GM21576 (cell line): ENCODE data around the gene TOP1.

ENCODE experiments used
- ATAC-seq: cut with Tn5 transposase; IDR thresholded peaks from one replicate; pipeline ENCODE4 v1.9.1; 2021; ENCODE audit warnings: mild to moderate bottlenecking, moderate library complexity; ENCODE audit not compliant: unreplicated experiment

TOP1 gene

GRCh38 chr20:41057999-41058673 lies 29.5 kb downstream of the TOP1 start:
- no peak for ATAC-seq

DNA sequence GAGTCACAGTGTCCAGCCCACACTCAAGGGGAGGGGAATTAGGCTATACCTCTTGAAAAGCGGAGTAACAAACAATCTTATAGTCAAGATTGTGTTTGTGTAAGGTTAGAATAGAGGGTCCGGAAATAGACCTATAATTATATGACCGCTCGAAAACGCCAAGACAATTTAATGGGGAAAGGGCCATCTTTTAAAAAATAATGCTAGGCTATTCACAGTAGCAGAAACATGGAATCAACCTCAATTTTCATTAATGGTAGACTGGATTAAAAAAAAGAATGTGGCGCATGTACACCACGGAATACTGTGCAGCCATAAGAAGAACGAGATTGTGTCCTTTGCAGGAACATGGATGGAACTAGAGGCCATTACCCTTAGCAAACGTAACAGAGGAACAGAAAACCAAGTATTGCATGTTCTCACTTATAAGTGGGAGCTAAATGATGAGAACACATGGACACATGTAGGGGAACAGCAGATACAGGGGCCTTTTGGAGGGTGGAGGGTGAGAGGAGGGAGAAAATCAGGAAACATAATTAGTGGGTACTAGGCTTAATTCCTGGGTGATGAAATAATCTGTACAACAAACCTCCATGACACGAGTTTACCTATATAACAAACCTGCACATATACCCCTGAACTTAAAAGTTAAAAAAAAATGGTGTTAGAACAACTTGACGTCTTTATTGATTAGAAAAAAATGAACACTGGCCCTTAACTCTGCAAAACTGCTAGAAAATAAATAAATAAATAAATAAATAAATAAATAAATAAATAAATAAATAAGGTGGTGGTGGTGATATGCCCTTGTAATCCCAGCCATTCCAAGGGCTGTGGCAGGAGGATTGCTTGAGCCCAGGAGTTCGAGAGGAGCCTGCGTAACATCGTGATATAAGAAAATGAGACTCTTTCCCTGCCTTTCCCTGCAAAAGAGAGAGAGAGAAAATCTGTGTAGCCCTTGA lies 30.3 kb downstream of the TOP1 start:
- no peak for ATAC-seq

DNA sequence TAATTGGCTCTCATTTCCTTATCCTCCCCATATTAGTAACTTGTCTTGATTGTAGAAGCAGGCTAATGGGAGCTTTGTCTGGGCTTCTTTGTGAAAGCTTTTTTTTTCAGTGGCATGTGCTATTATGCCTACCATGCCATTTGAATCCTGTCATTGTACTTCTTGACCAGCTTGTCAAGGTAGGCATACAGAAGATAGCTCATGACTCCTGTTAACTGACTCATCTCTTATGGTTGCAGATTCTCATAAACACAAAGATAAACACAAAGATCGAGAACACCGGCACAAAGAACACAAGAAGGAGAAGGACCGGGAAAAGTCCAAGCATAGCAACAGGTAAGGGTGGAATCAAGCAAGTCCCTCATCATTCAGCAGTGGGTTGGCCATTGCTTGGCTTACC lies 32.5 kb downstream of the TOP1 start:
- no peak for ATAC-seq

- ATAC-seq: no peak
Observed at GRCh38 chr20:41063442-41063841, 34.8 kb downstream of the TOP1 start.

DNA sequence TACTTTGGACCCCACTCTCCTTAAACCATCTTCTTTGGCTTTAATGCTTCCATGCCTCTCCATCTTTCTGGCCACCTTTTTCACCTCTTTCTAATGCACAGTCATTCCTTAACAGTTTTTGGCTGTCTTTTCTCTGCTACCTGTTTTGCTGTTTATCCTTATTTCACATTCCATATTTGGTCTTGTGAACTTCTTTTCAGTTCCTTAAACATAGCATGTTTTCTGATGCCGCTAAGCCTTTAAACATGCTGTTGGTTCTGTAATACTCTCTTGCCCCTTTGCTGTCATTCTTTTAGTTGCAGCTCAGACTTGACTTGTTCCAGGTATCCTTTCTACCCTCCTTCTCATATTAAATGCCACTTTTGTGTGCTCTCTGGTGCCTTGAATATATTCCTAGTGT lies 35.8 kb downstream of the TOP1 start:
- ATAC-seq: peak; percentile 78

DNA sequence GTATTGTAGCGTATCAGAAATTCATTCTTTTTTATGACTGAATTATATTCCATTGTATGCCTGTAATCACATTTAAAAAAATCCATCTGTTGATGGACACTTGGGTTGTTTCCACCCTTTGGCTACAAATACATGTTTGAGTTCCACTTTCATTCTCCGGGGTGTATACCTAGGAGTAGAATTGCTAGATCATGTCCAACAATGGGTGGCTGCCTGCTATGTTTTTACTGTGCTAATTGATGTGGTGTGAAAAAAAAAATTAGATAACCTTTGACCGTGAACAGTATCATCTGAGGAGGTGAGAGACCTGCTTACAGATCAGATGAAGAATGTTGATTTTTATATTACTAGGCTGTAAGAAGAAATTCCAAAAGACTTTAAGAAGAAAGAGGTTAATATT lies 37.1 kb downstream of the TOP1 start:
- ATAC-seq: no peak

DNA sequence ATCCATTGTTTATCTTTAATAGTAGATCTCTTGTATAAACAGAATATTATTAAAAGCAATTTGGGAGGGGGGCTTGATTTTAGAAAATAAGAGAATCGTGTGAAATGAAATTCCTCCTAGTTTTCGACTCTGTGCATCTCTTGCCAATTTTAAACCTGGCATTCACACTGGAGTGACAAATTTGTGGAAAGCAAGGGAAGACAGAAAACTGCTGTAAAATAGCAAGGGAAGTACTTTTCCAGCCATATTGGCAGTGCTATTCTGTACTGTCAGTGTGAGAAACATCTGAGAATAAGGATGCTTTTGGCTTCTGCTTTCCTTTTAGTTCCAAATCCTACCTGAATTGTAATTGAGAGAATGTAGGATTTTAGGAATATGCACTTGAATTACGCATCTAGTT lies 40.2 kb downstream of the TOP1 start:
- ATAC-seq: no peak

- no peak for ATAC-seq
Observed at GRCh38 chr20:41072190-41072863, 43.7 kb downstream of the TOP1 start.

- no peak for ATAC-seq
Observed at GRCh38 chr20:41072915-41073314, 44.3 kb downstream of the TOP1 start.

GRCh38 chr20:41074441-41074840 lies 45.8 kb downstream of the TOP1 start:
- ATAC-seq: no peak

DNA sequence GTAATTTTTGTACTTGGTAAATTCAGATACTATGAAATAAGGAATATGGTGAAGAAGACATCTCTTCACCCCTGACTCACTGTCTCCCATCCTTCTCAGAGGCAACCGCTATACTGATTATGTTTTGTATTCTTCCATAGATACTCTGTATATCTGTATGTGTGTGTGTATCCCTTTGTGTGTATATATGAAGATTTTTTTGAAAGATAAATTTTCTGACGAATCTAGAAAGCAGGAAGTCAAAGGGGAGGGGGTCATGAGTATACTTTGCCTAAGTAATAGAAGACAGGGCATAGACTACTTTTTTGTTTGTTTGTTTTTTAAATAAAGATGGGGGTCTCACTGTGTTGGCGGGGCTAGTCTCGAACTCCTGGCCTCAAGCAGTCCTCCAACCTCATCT lies 48.2 kb downstream of the TOP1 start:
- ATAC-seq: no peak

DNA sequence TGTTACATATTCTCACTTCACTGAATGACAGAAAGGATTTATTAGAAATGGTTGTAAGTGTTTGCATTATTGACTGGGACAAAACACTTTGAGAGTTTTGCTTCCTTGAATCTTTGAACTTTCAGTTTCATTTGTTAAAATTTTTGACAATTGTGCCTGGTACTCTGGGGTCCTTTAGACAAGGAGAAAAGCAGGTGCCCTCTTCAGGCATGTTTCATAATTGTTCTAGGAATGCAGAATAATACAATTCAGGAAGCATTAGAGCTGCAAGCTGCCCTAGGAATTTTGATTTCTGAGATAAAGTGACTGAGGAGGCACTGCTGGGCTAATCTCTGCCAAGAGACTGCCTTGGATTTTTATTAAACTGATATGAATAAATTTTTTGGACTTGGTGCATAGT lies 49.7 kb downstream of the TOP1 start:
- ATAC-seq: no peak

DNA sequence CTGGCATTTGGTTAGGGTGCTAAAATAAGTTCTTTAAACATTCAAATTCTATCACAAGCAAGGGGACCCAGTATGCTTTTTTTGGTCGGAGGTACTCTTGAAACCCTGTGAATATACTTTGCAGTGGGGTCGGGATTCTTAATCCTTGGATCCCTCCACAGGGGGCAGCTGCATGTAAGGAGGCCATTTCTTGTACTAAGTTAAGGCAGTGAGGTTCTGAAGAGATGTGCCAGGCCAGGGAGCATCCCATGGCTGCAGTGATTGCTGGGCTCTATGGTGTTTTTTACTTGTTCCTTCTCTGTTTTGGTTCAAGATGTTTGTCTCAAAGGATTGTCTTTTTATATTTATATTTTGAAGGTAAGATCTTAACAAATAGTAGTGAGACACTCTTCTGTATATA lies 50.4 kb downstream of the TOP1 start:
- no peak for ATAC-seq

GRCh38 chr20:41080866-41081265 lies 52.2 kb downstream of the TOP1 start:
- ATAC-seq: no peak

DNA sequence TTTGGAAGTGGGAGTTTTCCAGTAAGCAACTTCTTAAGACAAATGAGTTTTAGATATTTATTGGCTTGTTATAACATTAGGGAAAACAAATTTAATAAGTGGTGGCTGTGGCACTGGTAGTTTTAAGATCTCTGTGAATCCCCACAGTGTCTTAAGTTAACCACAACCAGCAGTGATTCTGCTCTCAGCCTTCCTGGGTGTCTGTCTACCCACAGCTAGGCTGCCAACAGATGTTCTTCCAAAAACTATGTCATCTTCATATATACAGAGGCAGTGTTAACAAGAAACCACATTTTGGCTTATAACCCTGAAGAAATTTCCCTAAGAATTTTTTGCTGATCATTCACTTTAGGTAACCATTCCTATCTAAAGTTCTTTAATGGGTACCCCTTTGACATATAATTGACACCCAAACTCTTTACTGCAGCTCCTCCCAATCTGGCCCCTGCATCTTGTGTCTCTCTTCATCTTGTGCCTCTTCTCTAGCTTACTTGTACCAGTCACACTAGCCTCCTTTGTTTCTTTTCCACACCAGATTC lies 52.7 kb downstream of the TOP1 start:
- ATAC-seq: no peak

DNA sequence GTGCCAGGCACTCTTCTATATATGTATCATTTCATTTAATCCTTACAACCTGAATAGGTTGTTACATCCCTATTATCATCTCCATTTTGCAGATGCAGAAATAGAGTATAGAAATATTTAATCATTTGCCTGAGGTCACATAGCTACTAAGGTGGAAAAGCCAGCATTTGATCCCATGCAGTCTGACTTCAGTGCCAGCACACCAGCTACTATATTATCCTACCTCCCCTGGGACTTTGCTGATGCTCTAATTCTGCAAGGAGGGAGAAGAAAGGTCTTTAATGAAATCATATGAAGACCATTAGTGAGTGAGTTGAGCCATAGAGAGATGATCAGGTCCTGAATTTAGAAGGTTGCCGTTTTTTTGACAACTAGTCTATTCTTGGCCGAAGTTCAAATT lies 53.7 kb downstream of the TOP1 start:
- ATAC-seq: no peak

- no peak for ATAC-seq
Observed at GRCh38 chr20:41085606-41086005, 57.0 kb downstream of the TOP1 start.

GRCh38 chr20:41086402-41087324 lies 58.0 kb downstream of the TOP1 start:
- no peak for ATAC-seq

DNA sequence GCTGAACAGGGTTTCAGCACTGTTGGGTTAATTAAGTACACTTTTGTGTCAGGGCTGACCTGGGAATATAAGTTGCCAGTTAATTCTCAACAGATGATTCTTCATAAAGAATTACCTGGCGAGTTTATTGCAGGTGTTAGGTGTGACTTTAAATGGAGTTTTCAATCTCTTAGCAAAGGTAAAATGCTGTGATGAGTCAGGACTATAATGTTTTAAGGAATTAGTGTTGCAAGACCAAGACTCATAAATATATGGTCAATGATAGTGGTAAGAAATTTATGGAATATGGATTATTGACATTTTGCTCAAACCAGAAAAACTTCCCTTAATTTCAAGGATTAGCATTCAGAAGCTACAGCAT lies 58.7 kb downstream of the TOP1 start:
- ATAC-seq: no peak

DNA sequence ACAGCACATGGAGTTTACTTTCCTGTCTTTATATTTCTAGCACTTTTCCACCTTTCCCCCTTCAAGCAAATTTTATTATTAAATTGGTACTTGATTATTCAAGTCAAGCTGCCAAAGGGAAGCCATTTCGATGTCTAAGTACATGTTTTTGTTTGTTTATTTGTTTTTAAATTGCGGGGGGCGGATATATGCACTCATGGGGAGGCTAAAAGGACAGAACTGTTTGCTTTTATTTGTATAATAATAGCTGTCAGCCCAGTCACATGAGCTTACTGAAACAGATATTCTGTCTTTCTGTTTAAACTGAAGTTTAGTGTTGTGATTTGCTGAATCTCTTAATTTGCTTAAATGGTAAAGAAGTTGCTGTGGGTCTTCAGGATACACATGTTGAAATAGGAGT lies 59.2 kb downstream of the TOP1 start:
- no peak for ATAC-seq
